ENCODE results near the gene PSMG3.

Gene PSMG3

GRCh38 chr7:1579481-1580421 lies 9.9 kb upstream of the PSMG3 start:
- peak; percentile 84 for DNase-seq (ENCODE audit: low spot score)

GRCh38 chr7:1578513-1578912 lies 8.7 kb upstream of the PSMG3 start:
- no peak for DNase-seq (ENCODE audit: low spot score)

GRCh38 chr7:1576521-1577253 lies 6.9 kb upstream of the PSMG3 start:
- DNase-seq (ENCODE audit: low spot score) = no peak

- DNase-seq (ENCODE audit: low spot score) = no peak
These were observed 6.0 kb upstream of the PSMG3 start for GRCh38 chr7:1575809-1576208.

GRCh38 chr7:1572111-1572822 lies 2.4 kb upstream of the PSMG3 start:
- no peak for DNase-seq (ENCODE audit: low spot score)

GRCh38 chr7:1569440-1569832 lies 396 bp downstream of the PSMG3 start:
- DNase-seq (ENCODE audit: low spot score) = no peak

- no peak for DNase-seq (ENCODE audit: low spot score)
These were observed 816 bp downstream of the PSMG3 start for GRCh38 chr7:1569016-1569415.

- DNase-seq (ENCODE audit: low spot score) = no peak
These were observed 1.8 kb downstream of the PSMG3 start for GRCh38 chr7:1567896-1568510.

- peak; percentile 33 for DNase-seq (ENCODE audit: low spot score)
These were observed 2.6 kb downstream of the PSMG3 start for GRCh38 chr7:1567049-1567771.

- no peak for DNase-seq (ENCODE audit: low spot score)
These were observed 3.2 kb downstream of the PSMG3 start for GRCh38 chr7:1566687-1567048.

GRCh38 chr7:1564603-1565022 lies 5.2 kb downstream of the PSMG3 start:
- DNase-seq (ENCODE audit: low spot score) = no peak

- DNase-seq (ENCODE audit: low spot score) = no peak
These were observed 5.7 kb downstream of the PSMG3 start for GRCh38 chr7:1563981-1564602.

GRCh38 chr7:1562597-1563051 lies 7.2 kb downstream of the PSMG3 start:
- DNase-seq (ENCODE audit: low spot score) = no peak

- DNase-seq (ENCODE audit: low spot score) = no peak
These were observed 7.7 kb downstream of the PSMG3 start for GRCh38 chr7:1562116-1562515.

GRCh38 chr7:1561036-1561940 lies 8.5 kb downstream of the PSMG3 start:
- DNase-seq (ENCODE audit: low spot score) = no peak

- DNase-seq (ENCODE audit: low spot score) = no peak
These were observed 9.2 kb downstream of the PSMG3 start for GRCh38 chr7:1560620-1561031.

- DNase-seq (ENCODE audit: low spot score) = no peak
These were observed 9.9 kb downstream of the PSMG3 start for GRCh38 chr7:1559626-1560590.

- DNase-seq (ENCODE audit: low spot score) = peak; percentile 46
These were observed 10.8 kb downstream of the PSMG3 start for GRCh38 chr7:1558841-1559625.
